ENCODE data around the gene NHSL1.

Gene NHSL1

GRCh38 chr6:138502546-138502945 is 3.3 kb upstream of the NHSL1 start:
- Histone ChIP-seq H3K14ac (ENCODE audit: low read length) (no peak overlapping the region), H3K9me3 (replicated peaks in 1 of 2; ENCODE audit: control insufficient read depth in 2 of 2, insufficient read depth in 1 of 2, low read depth in 1 of 2, low read length in 2 of 2) (no peaks in the 10 kb centered on the region), H3K4ac (ENCODE audit: low read length) (no peak overlapping the region), H3K79me1 (ENCODE audit: low read depth, low read length) (no peaks in the 10 kb centered on the region), H2AK5ac (ENCODE audit: low read depth, low read length) (no peak overlapping the region), H2BK15ac (ENCODE audit: low read length) (no peak overlapping the region), H2BK12ac (ENCODE audit: low read length) (no peak overlapping the region), H3K27me3 (ENCODE audit: control insufficient read depth in 3 of 3, insufficient read depth in 3 of 3, low read depth in 1 of 3, low read length in 3 of 3) (no peaks in the 10 kb centered on the region), H3K36me3 (replicated peaks in 1 of 2; ENCODE audit: control insufficient read depth in 2 of 2, insufficient read depth in 2 of 2, low read length in 2 of 2) (peaks cover 0 to 3% of the 10 kb centered on the region in 2 donors), H2BK5ac (ENCODE audit: low read length) (no peak overlapping the region), H4K91ac (ENCODE audit: low read depth, low read length, poor library complexity) (no peak overlapping the region), H3K4me3 (ENCODE audit: low read length in 2 of 2) (no peak overlapping the region), H3K4me1 (ENCODE audit: control insufficient read depth in 2 of 2, insufficient read depth in 1 of 2, low read depth in 1 of 2, low read length in 2 of 2) (peaks cover 11 to 15% of the 10 kb centered on the region in 2 donors), H3K23ac (ENCODE audit: low read depth, low read length, poor library complexity) (no peak overlapping the region), H2AFZ (ENCODE audit: low read length) (no peak overlapping the region), H3K18ac (ENCODE audit: low read length) (no peak overlapping the region), H2BK120ac (ENCODE audit: low read depth, low read length) (no peak overlapping the region), H4K8ac (ENCODE audit: low read depth, low read length) (no peak overlapping the region), H3K4me2 (ENCODE audit: insufficient read depth, low read length, poor library complexity, severe bottlenecking) (no peak overlapping the region), H3K27ac (replicated peaks; ENCODE audit: low read length) (no peak overlapping the region), H3K9ac (ENCODE audit: low read depth, low read length, poor library complexity) (no peak overlapping the region)
- DNase-seq (ENCODE audit: low spot score): no peak
- no CpG with 5 or more reads among the region's 3 CpGs for WGBS, 2 donors (ENCODE audit: extremely low coverage in 2 of 2, insufficient read length in 2 of 2, insufficient replicate concordance in 1 of 2)

GRCh38 chr6:138500867-138501446 is 1.7 kb upstream of the NHSL1 start:
- no peak overlapping the region for H2BK15ac ChIP-seq (ENCODE audit: low read length)
- WGBS, 2 donors (ENCODE audit: extremely low coverage in 2 of 2, insufficient read length in 2 of 2, insufficient replicate concordance in 1 of 2): no CpG with 5 or more reads among the region's 5 CpGs
- H4K91ac ChIP-seq (ENCODE audit: low read depth, low read length, poor library complexity): no peak overlapping the region
- H3K23ac ChIP-seq (ENCODE audit: low read depth, low read length, poor library complexity): no peak overlapping the region
- H3K36me3 ChIP-seq (replicated peaks in 1 of 2; ENCODE audit: control insufficient read depth in 2 of 2, insufficient read depth in 2 of 2, low read length in 2 of 2): peaks cover 0 to 9% of the 10 kb centered on the region in 2 donors
- no peak overlapping the region for H2AFZ ChIP-seq (ENCODE audit: low read length)
- H3K9me3 ChIP-seq (replicated peaks in 1 of 2; ENCODE audit: control insufficient read depth in 2 of 2, insufficient read depth in 1 of 2, low read depth in 1 of 2, low read length in 2 of 2): peaks cover 0 to 2% of the 10 kb centered on the region in 2 donors
- H3K4me2 ChIP-seq (ENCODE audit: insufficient read depth, low read length, poor library complexity, severe bottlenecking): no peak overlapping the region
- H2BK5ac ChIP-seq (ENCODE audit: low read length): no peak overlapping the region
- H2AK5ac ChIP-seq (ENCODE audit: low read depth, low read length): no peak overlapping the region
- H4K8ac ChIP-seq (ENCODE audit: low read depth, low read length): no peak overlapping the region
- no peak overlapping the region for H2BK12ac ChIP-seq (ENCODE audit: low read length)
- no peak overlapping the region for H3K27ac ChIP-seq (replicated peaks; ENCODE audit: low read length)
- no peak for DNase-seq (ENCODE audit: low spot score)
- H3K18ac ChIP-seq (ENCODE audit: low read length): no peak overlapping the region
- H3K9ac ChIP-seq (ENCODE audit: low read depth, low read length, poor library complexity): no peak overlapping the region
- H3K79me1 ChIP-seq (ENCODE audit: low read depth, low read length): no peaks in the 10 kb centered on the region
- H3K27me3 ChIP-seq (ENCODE audit: control insufficient read depth in 3 of 3, insufficient read depth in 3 of 3, low read depth in 1 of 3, low read length in 3 of 3): no peaks in the 10 kb centered on the region
- H3K14ac ChIP-seq (ENCODE audit: low read length): no peak overlapping the region
- peaks cover 11 to 24% of the 10 kb centered on the region in 2 donors for H3K4me1 ChIP-seq (ENCODE audit: control insufficient read depth in 2 of 2, insufficient read depth in 1 of 2, low read depth in 1 of 2, low read length in 2 of 2)
- H3K4me3 ChIP-seq (ENCODE audit: low read length in 2 of 2): no peak overlapping the region
- no peak overlapping the region for H3K4ac ChIP-seq (ENCODE audit: low read length)
- no peak overlapping the region for H2BK120ac ChIP-seq (ENCODE audit: low read depth, low read length)

- no peak overlapping the region for H3K18ac ChIP-seq (ENCODE audit: low read length)
- no peak overlapping the region for H2AK5ac ChIP-seq (ENCODE audit: low read depth, low read length)
- H2BK15ac ChIP-seq (ENCODE audit: low read length): no peak overlapping the region
- no peak overlapping the region for H4K91ac ChIP-seq (ENCODE audit: low read depth, low read length, poor library complexity)
- no CpG with 5 or more reads among the region's 3 CpGs for WGBS, 2 donors (ENCODE audit: extremely low coverage in 2 of 2, insufficient read length in 2 of 2, insufficient replicate concordance in 1 of 2)
- H3K4ac ChIP-seq (ENCODE audit: low read length): no peak overlapping the region
- no peak for DNase-seq (ENCODE audit: low spot score)
- H2BK5ac ChIP-seq (ENCODE audit: low read length): no peak overlapping the region
- no peak overlapping the region for H4K8ac ChIP-seq (ENCODE audit: low read depth, low read length)
- no peak overlapping the region for H2BK12ac ChIP-seq (ENCODE audit: low read length)
- no peak overlapping the region for H3K23ac ChIP-seq (ENCODE audit: low read depth, low read length, poor library complexity)
- H3K4me3 ChIP-seq (ENCODE audit: low read length in 2 of 2): peak overlapping the region in 1 of 2 donors; percentile 58
- H3K14ac ChIP-seq (ENCODE audit: low read length): no peak overlapping the region
- H3K4me1 ChIP-seq (ENCODE audit: control insufficient read depth in 2 of 2, insufficient read depth in 1 of 2, low read depth in 1 of 2, low read length in 2 of 2): peaks cover 11 to 24% of the 10 kb centered on the region in 2 donors
- H2AFZ ChIP-seq (ENCODE audit: low read length): no peak overlapping the region
- H2BK120ac ChIP-seq (ENCODE audit: low read depth, low read length): no peak overlapping the region
- peaks cover 0 to 4% of the 10 kb centered on the region in 2 donors for H3K9me3 ChIP-seq (replicated peaks in 1 of 2; ENCODE audit: control insufficient read depth in 2 of 2, insufficient read depth in 1 of 2, low read depth in 1 of 2, low read length in 2 of 2)
- no peak overlapping the region for H3K27ac ChIP-seq (replicated peaks; ENCODE audit: low read length)
- peaks cover 0 to 17% of the 10 kb centered on the region in 2 donors for H3K36me3 ChIP-seq (replicated peaks in 1 of 2; ENCODE audit: control insufficient read depth in 2 of 2, insufficient read depth in 2 of 2, low read length in 2 of 2)
- no peaks in the 10 kb centered on the region for H3K27me3 ChIP-seq (ENCODE audit: control insufficient read depth in 3 of 3, insufficient read depth in 3 of 3, low read depth in 1 of 3, low read length in 3 of 3)
- H3K79me1 ChIP-seq (ENCODE audit: low read depth, low read length): no peaks in the 10 kb centered on the region
- H3K4me2 ChIP-seq (ENCODE audit: insufficient read depth, low read length, poor library complexity, severe bottlenecking): no peak overlapping the region
- no peak overlapping the region for H3K9ac ChIP-seq (ENCODE audit: low read depth, low read length, poor library complexity)
These were observed 861 bp upstream of the NHSL1 start for GRCh38 chr6:138500045-138500665.

GRCh38 chr6:138498629-138499302 is 528 bp downstream of the NHSL1 start:
- DNase-seq (ENCODE audit: low spot score): no peak
- Histone ChIP-seq H3K14ac (ENCODE audit: low read length) (no peak overlapping the region), H3K79me1 (ENCODE audit: low read depth, low read length) (no peaks in the 10 kb centered on the region), H3K27me3 (ENCODE audit: control insufficient read depth in 3 of 3, insufficient read depth in 3 of 3, low read depth in 1 of 3, low read length in 3 of 3) (no peaks in the 10 kb centered on the region), H3K4me3 (ENCODE audit: low read length in 2 of 2) (peak overlapping the region in 1 of 2 donors; percentile 58), H2BK15ac (ENCODE audit: low read length) (no peak overlapping the region), H3K23ac (ENCODE audit: low read depth, low read length, poor library complexity) (no peak overlapping the region), H4K91ac (ENCODE audit: low read depth, low read length, poor library complexity) (no peak overlapping the region), H2BK5ac (ENCODE audit: low read length) (no peak overlapping the region), H2AFZ (ENCODE audit: low read length) (peak overlapping the region; percentile 26), H3K4me1 (ENCODE audit: control insufficient read depth in 2 of 2, insufficient read depth in 1 of 2, low read depth in 1 of 2, low read length in 2 of 2) (peaks cover 7 to 28% of the 10 kb centered on the region in 2 donors), H2AK5ac (ENCODE audit: low read depth, low read length) (no peak overlapping the region), H3K4ac (ENCODE audit: low read length) (no peak overlapping the region), H3K36me3 (replicated peaks in 1 of 2; ENCODE audit: control insufficient read depth in 2 of 2, insufficient read depth in 2 of 2, low read length in 2 of 2) (peaks cover 0 to 30% of the 10 kb centered on the region in 2 donors), H2BK12ac (ENCODE audit: low read length) (no peak overlapping the region), H2BK120ac (ENCODE audit: low read depth, low read length) (no peak overlapping the region), H3K9ac (ENCODE audit: low read depth, low read length, poor library complexity) (no peak overlapping the region), H3K9me3 (replicated peaks in 1 of 2; ENCODE audit: control insufficient read depth in 2 of 2, insufficient read depth in 1 of 2, low read depth in 1 of 2, low read length in 2 of 2) (peaks cover 0 to 4% of the 10 kb centered on the region in 2 donors), H3K4me2 (ENCODE audit: insufficient read depth, low read length, poor library complexity, severe bottlenecking) (peak overlapping the region; percentile 38), H4K8ac (ENCODE audit: low read depth, low read length) (no peak overlapping the region), H3K27ac (replicated peaks; ENCODE audit: low read length) (no peak overlapping the region), H3K18ac (ENCODE audit: low read length) (no peak overlapping the region)
- no CpG with 5 or more reads among the region's 3 CpGs for WGBS, 2 donors (ENCODE audit: extremely low coverage in 2 of 2, insufficient read length in 2 of 2, insufficient replicate concordance in 1 of 2)
